HG03039 (cell line): ENCODE measurements around the gene EBNA1BP2.
"Not testable (repeated sequence)": the region's sequence is repeated elsewhere in the genome, so short reads cannot be mapped to it uniquely, and the experiment has no call there.

Experiments used
- ATAC-seq: cut with Tn5 transposase; IDR thresholded peaks from one replicate; pipeline ENCODE4 v1.9.1; 2021; ENCODE audit warnings: mild to moderate bottlenecking, moderate library complexity; ENCODE audit not compliant: unreplicated experiment

The EBNA1BP2 gene

GRCh38 chr1:43171876-43172526 is at the start of gene EBNA1BP2, which contains the start of gene CFAP57:
Gene EBNA1BP2 (minus strand): TSS chr1:43172290. CDS start chr1:43172118, 172 bp downstream.
Gene CFAP57 (plus strand): TSS chr1:43172330. CDS start chr1:43172754, 424 bp downstream.
- peak; percentile 89 for ATAC-seq

GRCh38 chr1:43221797-43222196 is 49.7 kb upstream of the EBNA1BP2 start:
- ATAC-seq: no peak

- ATAC-seq: peak; percentile 50
Measured at GRCh38 chr1:43220905-43221778, 49.1 kb upstream of the EBNA1BP2 start.

- ATAC-seq: no peak
Measured at GRCh38 chr1:43217747-43218146, 45.7 kb upstream of the EBNA1BP2 start.

GRCh38 chr1:43214501-43215444 is 42.7 kb upstream of the EBNA1BP2 start:
- no peak for ATAC-seq

DNA sequence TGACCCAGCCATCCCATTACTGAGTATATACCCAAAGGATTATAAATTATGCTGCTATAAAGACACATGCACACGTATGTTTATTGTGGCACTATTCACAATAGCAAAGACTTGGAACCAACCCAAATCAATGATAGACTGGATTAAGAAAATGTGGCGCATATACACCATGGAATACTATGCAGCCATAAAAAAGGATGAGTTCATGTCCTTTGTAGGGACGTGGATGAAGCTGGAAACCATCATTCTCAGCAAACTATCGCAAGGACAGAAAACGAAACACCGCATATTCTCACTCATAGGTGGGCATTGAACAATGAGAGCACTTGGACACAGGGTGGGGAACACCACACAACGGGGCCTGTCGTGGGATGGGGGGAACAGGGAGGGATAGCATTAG is 36.2 kb upstream of the EBNA1BP2 start:
- ATAC-seq: not testable (repeated sequence)

DNA sequence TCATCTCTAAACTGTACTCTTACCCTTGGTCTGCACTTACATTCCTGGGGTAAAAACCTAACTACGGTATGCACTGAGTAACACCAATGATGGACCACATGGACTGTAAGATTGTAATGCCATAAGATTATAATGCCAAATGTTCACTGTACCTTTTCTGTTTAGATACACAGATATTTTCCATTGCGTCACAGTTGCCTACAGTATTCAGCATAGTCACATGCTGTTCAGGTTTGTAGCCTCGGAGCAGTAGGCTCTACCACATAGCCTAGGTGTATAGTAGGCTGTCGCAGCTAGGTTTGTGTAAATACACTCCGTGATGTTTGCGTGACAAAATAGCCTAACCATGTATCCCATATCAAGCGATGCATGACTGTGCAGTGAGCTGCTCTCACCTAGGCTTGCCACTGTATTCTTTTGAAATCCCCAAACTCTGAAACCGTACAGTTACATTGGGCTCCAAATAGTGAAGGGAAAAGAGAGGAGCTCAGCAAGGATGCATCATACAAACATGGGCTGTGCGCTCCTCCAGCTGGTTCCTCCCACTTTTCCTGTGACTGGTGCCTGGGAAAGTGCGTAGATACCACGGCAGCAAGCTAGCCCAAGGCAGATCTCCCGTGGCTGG is 35.3 kb upstream of the EBNA1BP2 start:
- ATAC-seq: no peak

DNA sequence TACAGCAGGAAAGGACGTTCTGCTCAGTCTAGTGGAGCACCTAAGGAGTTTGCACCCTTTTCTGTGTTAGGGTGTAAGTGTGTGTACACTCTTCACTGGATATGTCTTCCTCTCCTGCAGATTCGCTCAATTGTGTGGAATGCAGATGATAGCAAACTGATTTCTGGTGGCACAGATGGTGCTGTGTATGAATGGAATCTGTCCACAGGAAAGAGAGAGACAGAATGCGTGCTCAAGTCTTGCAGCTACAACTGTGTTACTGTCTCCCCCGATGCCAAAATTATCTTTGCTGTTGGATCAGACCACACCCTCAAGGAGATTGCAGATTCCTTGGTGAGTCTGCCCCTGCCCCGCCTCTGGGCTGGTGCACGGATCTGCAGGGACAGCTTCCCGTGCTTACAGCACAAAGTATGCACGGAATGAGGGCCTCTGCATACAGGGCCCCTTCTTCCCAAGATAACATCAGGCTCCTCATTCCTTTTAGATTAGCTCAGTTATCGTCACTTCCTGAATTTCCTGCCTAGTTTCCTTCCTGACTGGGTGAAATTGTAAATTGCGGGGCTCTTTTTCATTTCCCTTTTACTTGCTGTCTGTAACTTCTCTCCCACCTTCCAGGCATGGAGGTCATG is 34.6 kb upstream of the EBNA1BP2 start:
- ATAC-seq: no peak

DNA sequence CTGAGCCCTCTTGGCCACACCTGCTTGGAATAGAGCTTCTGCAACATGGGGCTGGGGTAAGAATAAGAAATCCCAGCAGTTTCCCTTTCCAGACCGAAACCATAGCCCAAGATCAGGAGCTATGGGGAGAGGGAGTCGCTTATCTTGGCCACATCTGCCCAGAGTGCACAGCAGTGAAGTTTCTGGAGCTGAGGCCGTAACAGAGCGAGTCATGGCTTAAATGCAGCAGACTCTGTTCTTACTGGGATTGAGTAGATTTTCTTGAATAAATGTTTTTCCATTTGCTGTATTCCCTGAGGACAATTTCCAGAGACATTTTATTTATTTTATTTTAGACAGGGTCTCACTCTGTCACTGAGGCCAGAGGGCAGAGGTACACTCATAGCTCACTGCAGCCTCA is 33.6 kb upstream of the EBNA1BP2 start:
- no peak for ATAC-seq

- ATAC-seq: no peak
Measured at GRCh38 chr1:43204394-43204793, 32.3 kb upstream of the EBNA1BP2 start.

DNA sequence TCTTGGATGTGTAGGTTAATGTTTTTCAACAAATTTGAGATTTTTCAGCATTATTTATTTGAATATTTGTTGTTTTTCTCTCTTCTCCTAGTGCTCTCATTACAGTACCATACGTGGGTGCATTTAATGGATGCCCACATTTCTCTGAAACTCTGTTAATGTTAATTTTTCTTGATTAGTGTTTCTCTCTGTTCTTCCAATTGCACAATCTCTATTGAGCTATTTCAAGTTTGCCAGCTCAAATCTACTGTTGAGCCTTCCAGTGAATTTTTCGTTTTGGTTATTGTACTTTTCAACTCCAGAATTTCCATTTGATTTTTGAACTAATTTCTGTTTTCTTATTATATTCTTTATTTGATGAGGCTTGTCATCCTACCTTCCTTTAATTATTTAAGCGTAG is 31.8 kb upstream of the EBNA1BP2 start:
- no peak for ATAC-seq

- no peak for ATAC-seq
Measured at GRCh38 chr1:43199093-43199726, 27.1 kb upstream of the EBNA1BP2 start.

GRCh38 chr1:43197343-43198127 is 25.4 kb upstream of the EBNA1BP2 start:
- ATAC-seq: no peak

DNA sequence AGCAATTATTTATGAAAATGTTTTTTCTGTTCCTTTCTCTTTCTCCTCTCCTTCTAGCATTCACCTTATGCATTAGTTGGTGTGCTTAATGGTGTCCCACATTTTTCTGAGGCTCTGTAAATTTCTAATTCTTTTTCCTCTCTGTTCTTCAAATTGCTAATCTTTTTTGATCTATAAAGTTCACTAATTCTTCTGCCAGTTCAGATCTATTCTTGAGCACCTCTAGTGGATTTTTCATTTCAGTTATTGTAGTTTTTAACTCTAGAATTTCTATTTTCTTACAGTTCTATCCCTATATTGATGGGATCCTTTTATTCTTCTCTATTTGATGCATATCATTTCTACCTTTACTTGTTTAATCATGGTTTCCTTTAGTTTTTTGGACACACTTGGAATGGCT is 22.4 kb upstream of the EBNA1BP2 start:
- no peak for ATAC-seq

- ATAC-seq: no peak
Measured at GRCh38 chr1:43188106-43188505, 16.0 kb upstream of the EBNA1BP2 start.

GRCh38 chr1:43184995-43185394 is 12.9 kb upstream of the EBNA1BP2 start:
- ATAC-seq: no peak

- ATAC-seq: no peak
Measured at GRCh38 chr1:43184388-43184787, 12.3 kb upstream of the EBNA1BP2 start.

GRCh38 chr1:43177691-43178090 is 5.6 kb upstream of the EBNA1BP2 start:
- no peak for ATAC-seq

DNA sequence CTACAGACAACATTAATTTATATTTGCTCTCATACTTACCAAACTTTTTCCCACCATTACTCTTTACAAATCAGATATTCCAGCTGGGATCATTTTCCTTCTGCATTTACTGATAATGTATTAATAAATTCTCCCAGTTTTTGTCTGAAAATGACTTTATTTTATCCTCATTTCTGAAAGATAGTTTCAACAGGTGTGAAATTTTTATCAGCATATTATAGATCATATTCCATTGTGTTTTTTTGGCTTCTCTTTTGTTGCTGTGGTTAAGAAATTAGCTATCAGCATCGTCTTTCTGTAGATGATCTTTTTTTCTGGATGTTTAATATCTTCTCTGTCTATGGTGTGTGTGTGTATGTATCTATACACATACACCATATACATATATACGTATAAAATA is 2.8 kb upstream of the EBNA1BP2 start:
- ATAC-seq: no peak
